HG03175 (cell line): Measurements from ENCODE around the gene GAMT.
"Not testable (repeated sequence)": the region's sequence is repeated elsewhere in the genome, so short reads cannot be mapped to it uniquely, and the experiment has no call there.

Experiments
- ATAC-seq: cut with Tn5 transposase; IDR thresholded peaks from one replicate; pipeline ENCODE4 v1.9.1; 2021; ENCODE audit warnings: mild to moderate bottlenecking, moderate library complexity; ENCODE audit not compliant: unreplicated experiment

GAMT gene

GRCh38 chr19:1401138-1401888 lies at the start of gene GAMT:
TSS of gene GAMT (minus strand) at chr19:1401542. CDS start at chr19:1401476, 66 bp downstream.
- ATAC-seq = no peak

DNA sequence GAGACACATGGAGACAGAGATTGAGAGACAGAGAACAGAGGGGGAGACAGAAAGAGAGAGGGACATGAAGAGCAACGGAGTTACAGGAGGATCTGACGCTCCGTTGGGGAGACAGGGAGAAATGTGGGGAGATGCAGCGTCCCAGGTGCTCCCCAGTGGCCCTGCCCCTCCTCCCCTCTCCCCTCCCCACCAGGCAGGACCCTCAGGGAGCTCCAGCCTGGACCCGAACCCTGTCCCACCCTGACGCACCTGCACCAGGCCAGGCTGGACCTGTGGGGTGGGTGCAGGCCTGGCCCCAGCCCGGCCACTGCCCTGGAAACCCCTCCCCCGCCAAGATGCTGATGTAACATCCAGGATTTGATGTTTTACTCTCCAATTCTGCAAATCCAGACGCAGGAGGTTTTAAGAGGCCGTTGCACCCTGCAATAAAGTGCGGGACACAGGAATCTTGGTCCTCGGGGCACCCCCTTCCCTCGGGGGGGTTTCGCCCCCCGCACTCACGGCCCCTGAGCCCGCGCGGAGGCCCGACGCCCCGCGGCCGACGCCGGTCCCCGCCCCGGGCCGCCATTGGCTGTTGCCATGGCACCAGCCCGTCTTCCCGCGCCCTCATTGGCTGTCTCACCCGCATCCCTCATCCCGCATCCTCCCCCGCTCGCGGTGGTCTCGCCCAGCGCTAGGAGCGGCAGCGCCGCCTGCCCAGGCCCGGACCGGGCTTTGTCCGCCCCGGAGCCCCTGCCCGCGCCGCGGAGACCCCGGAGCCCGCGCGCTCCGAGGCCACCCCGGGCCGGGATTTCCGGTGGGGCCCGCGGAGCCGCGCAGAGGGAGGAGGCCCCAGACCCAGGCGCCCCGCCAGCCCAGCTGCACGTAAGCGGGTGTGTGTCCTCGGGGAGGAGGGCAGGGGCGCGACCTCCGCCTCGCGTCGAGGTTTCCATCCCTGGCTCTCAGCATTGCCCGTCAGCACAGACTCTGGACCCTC lies 48.4 kb upstream of the GAMT start, which contains the start of gene APC2:
APC2 (plus strand) TSS at position 655 of the 976 bp plus-strand sequence. CDS start 2,881 bp downstream, outside the sequence.
- ATAC-seq = no peak

- ATAC-seq = no peak
Measured at GRCh38 chr19:1447944-1448343, 46.6 kb upstream of the GAMT start.

DNA sequence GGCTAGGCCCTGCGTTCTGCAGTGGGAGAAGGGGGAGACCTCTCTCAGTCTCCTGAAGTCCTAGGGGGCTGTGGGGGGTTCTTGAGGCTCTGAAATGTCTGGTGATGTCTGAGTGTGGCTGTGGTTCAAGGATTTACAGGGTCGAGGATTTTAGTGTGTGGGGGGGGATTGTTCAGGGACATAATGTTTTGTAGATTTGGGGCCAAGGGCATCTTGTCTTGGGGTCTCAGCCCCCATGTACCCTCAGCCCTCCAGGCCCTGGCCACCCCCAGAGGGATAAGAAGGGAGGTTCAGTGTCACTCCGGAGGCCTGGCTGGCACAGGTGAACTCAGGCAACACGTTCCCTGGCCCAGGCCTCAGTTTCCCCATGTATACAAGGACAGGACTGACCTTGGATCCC lies 46.2 kb upstream of the GAMT start:
- ATAC-seq = no peak

GRCh38 chr19:1446713-1447481 lies 45.6 kb upstream of the GAMT start:
- no peak for ATAC-seq

DNA sequence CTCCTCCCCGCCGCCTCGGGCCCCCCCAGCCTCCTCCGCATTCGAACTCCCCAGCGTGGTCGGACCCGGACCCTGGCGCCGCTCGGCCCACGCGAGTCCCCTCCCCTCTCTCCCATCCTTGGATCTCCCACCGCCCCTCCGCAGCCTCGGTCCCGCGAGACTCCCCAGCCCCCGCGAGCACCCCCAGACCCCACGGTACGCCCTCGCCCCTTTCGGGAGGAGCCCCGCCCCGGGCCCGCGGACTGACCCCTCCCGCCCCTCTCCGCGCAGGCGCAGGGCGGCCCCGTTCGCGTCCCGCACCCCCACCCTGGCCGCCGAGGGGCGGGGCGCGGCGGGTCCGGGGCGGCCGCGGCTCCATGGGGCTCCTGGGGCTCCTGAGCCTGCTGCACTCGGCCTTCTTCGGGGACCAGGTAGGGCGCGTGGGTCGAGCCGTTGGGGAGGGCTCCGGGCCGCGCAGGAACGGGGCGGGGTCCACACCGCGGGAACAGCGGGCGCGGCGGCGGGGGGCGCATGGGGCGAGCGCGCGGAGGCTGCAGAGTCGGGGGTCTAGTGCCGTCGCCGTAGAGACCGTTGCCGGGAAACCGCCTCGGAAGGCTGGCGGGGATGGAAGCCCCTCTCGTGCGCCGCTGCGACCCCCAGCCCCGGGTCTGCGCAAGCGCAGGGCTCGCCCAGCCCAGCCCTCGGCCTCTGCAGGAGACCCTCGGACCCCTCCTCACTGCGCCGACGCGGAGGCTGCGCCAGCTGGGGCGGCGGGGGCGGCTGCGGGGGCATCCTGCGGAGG lies 44.8 kb upstream of the GAMT start:
- no peak for ATAC-seq

GRCh38 chr19:1445185-1445931 lies 44.0 kb upstream of the GAMT start:
- peak; percentile 81 for ATAC-seq

GRCh38 chr19:1441677-1442438 lies 40.5 kb upstream of the GAMT start:
- ATAC-seq = no peak

- ATAC-seq = no peak
Measured at GRCh38 chr19:1441022-1441426, 39.7 kb upstream of the GAMT start.

- no peak for ATAC-seq
Measured at GRCh38 chr19:1440418-1440801, 39.1 kb upstream of the GAMT start.

DNA sequence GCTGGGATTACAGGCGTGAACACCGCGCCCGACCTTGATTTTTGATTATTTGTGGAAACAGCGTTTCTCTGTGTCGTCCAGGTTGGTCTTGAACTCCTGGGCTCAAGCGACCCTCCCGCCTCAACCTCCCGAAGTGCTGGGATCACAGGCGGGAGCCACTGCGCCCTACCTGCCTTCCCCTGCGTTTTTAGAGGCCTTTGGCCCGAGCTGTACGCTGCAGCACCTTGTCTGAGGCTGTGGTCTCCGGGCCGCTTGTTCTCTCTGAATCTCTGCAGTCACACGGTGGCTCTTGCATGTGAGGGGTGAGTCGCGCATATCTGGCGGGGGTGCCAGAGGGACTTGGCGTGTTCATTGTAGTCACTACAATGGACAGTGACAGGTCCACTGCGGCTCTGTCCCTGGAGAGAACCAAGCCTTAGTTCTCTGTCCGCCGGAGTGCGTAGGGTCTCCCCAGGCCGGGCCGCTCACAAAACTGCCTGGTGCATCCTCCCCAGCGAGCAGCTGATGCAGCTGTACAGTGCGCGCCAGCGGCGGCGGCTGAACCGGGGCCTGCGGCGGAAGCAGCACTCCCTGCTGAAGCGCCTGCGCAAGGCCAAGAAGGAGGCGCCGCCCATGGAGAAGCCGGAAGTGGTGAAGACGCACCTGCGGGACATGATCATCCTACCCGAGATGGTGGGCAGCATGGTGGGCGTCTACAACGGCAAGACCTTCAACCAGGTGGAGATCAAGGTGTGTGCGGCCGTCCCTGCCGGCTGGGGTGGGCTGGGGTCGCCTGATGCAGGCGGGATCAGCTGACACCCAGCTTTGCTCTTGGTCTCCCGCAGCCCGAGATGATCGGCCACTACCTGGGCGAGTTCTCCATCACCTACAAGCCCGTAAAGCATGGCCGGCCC lies 38.4 kb upstream of the GAMT start:
- not testable (repeated sequence) for ATAC-seq

- no peak for ATAC-seq
Measured at GRCh38 chr19:1438933-1439354, 37.6 kb upstream of the GAMT start.

DNA sequence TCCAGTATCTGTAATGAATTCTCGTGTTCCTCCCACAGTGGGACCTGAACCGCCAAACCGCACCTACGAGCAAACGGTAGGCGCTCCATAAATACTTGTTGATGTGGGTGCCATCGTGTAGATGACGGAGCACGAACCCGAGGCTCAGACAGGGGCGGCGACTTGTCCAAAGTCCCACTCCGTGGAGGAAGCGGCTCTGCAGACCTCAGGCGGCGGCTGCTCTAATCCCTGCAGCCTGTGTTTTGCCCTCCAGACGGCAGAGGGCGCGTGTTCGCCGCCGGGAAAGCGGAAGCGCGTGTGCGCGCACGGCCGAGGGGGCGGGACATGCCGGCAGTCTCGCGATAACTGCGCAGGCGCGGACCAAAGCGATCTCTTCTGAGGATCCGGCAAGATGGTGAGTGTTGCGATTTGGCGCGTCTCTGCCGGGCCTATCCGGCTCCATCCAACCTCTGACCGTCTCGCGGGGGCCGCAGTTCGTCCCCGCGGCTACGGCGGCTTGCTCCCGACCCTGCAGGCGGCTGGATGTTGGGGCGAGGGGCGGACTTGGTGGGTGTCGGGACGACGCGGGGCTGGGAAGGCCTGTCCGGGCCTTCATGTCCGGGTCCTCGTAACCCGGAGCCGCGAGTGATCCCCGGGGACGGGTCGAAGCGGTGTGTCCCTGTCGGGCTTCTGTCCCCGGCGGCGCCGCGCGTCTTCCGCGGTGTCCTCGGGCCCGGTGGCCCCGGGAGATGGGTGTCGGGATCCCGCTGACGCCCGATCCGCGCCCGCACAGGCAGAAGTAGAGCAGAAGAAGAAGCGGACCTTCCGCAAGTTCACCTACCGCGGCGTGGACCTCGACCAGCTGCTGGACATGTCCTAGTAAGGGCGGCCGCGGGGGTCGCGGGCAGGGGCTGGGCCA lies 36.9 kb upstream of the GAMT start, which contains the start of gene RPS15:
RPS15 (plus strand) TSS at position 362 of the 898 bp plus-strand sequence; CDS start at position 392, 30 bp downstream.
- peak; percentile 83 for ATAC-seq

- ATAC-seq = no peak
Measured at GRCh38 chr19:1437609-1438008, 36.3 kb upstream of the GAMT start.

GRCh38 chr19:1435378-1435989 lies 34.1 kb upstream of the GAMT start:
- no peak for ATAC-seq

GRCh38 chr19:1434577-1435060 lies 33.3 kb upstream of the GAMT start:
- no peak for ATAC-seq
